ENCODE data around the gene KRTAP4-12. TPM values are rescaled to one million over a fixed set of nuclear protein-coding genes. Genes with fewer than 3 reads are reported as not detected.
"Not testable (repeated sequence)": the region's sequence is repeated elsewhere in the genome, so short reads cannot be mapped to it uniquely, and the experiment has no call there.

The KRTAP4-12 gene
- total RNA-seq, 1 donor from 2014 or later = not detected

DNA sequence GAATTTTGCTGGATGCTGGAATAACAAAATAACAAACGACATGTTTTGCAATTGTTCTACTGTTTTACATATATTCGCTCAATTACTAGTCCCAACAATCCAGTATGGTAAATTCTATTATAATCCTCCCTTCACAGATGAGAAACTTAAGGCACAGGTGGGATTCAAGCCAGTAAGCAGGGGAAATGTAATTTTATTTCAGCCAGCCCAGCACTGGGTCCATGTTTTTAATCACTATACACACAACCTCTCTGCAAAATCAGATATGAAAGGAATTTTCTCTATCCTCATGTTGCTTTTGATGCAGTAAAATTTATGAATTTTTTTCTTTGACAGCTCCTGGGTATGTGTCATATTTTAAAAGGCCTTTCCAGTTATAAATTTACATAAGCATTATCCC is 21.3 kb upstream of the KRTAP4-12 start:
- H3K27me3 ChIP-seq (ENCODE audit: control insufficient read depth, insufficient read depth, low read length) = no peaks in the 10 kb centered on the region
- no peak for TF ChIP-seq CTCF (IDR thresholded peaks at IDR 0.05; ENCODE audit: insufficient read depth, low read length, severe bottlenecking)
- H3K36me3 ChIP-seq (ENCODE audit: control insufficient read depth, insufficient read depth, low read length) = no peaks in the 10 kb centered on the region
- H3K4me3 ChIP-seq (ENCODE audit: low read depth, low read length) = no peak overlapping the region
- DNase-seq (ENCODE audit: low read depth) (no peak), FAIRE-seq (no peak)

GRCh38 chr17:41144846-41145245 is 20.9 kb upstream of the KRTAP4-12 start:
- no peak for TF ChIP-seq CTCF (IDR thresholded peaks at IDR 0.05; ENCODE audit: insufficient read depth, low read length, severe bottlenecking)
- no peaks in the 10 kb centered on the region for H3K36me3 ChIP-seq (ENCODE audit: control insufficient read depth, insufficient read depth, low read length)
- no peaks in the 10 kb centered on the region for H3K27me3 ChIP-seq (ENCODE audit: control insufficient read depth, insufficient read depth, low read length)
- H3K4me3 ChIP-seq (ENCODE audit: low read depth, low read length) = no peak overlapping the region
- FAIRE-seq (no peak), DNase-seq (ENCODE audit: low read depth) (no peak)

- H3K27me3 ChIP-seq (ENCODE audit: control insufficient read depth, insufficient read depth, low read length) = no peaks in the 10 kb centered on the region
- H3K36me3 ChIP-seq (ENCODE audit: control insufficient read depth, insufficient read depth, low read length) = no peaks in the 10 kb centered on the region
- TF ChIP-seq CTCF (IDR thresholded peaks at IDR 0.05; ENCODE audit: insufficient read depth, low read length, severe bottlenecking) = no peak
- no peak for FAIRE-seq
- no peak overlapping the region for H3K4me3 ChIP-seq (ENCODE audit: low read depth, low read length)
- DNase-seq (ENCODE audit: low read depth) = no peak
Observed at GRCh38 chr17:41141361-41141760, 17.4 kb upstream of the KRTAP4-12 start.

DNA sequence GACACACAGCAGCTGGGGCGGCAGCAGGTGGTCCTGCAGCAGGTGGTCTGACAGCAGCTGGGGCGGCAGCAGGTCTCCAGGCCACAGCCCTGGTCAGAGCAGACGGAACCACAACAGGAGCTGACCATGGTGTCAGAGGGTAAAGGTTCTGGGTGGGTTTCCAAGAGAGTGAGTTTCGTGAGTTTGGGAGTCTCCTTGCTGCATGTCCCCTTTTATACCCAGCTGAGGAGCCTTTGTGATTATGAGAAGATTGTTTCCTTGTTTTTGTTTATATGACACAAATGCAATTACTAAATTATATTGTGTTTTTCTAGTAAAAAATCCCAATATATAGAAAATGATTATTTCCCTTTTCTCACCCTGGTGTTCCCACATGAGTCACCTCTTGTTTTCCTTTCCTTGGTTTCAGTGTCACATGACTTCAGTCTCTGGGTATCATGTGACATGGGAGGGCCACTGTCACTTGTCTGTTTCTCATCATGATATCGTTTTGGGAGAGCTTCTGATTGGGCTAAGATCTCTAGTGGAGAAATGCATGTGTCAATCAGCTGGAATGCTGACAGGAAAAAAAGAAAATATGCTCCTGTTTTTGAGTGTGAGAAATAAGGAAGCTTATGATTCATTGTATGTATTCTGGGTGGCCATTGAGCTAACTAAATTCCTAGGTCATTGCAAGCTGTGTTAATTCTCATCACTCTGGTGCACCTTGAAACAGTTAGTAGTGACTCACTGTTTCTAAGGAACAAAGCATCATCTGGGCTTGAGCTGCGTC is 16.6 kb upstream of the KRTAP4-12 start, which contains the start of gene KRTAP4-6:
Gene KRTAP4-6, minus strand, starts transcription at position 185 of the 772 bp plus-strand sequence. Its CDS starts 57 bp downstream, at position 128.
- no peak within 1 kb of the TSS for H3K4me3 ChIP-seq (ENCODE audit: low read depth, low read length)
- DNase-seq (ENCODE audit: low read depth) (peak; percentile 98), FAIRE-seq (peak; percentile 88)
- TF ChIP-seq CTCF (IDR thresholded peaks at IDR 0.05; ENCODE audit: insufficient read depth, low read length, severe bottlenecking) = no peak
- H3K36me3 ChIP-seq (ENCODE audit: control insufficient read depth, insufficient read depth, low read length) = no peaks in the 10 kb centered on the region
- no peaks in the 10 kb centered on the region for H3K27me3 ChIP-seq (ENCODE audit: control insufficient read depth, insufficient read depth, low read length)

DNA sequence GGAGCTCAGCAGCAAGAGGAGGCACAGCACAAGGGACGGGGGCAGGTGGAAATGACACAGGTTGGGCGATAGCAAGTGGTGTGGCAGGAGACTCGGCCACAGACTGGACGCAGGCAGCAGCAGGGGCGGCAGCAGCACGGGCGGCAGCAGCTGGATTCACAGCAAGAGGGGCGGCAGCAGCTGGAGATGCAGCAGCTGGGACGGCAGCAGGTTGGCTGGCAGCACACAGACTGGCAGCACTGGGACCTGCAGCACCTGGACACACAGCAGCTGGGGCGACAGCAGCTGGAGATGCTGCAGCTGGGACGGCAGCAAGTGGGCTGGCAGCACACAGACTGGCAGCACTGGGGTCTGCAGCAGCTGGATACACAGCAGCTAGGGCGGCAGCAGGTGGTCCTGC is 15.9 kb upstream of the KRTAP4-12 start:
- DNase-seq (ENCODE audit: low read depth); H3K36me3 ChIP-seq (ENCODE audit: control insufficient read depth, insufficient read depth, low read length); H3K27me3 ChIP-seq (ENCODE audit: control insufficient read depth, insufficient read depth, low read length); H3K4me3 ChIP-seq (ENCODE audit: low read depth, low read length); FAIRE-seq: not testable (repeated sequence)

GRCh38 chr17:41133880-41134735 is 10.1 kb upstream of the KRTAP4-12 start:
- no peak for TF ChIP-seq CTCF (IDR thresholded peaks at IDR 0.05; ENCODE audit: insufficient read depth, low read length, severe bottlenecking)

More at GRCh38 chr17:41133880-41134735, 10.1 kb upstream of the KRTAP4-12 start:
- H3K36me3 ChIP-seq (ENCODE audit: control insufficient read depth, insufficient read depth, low read length) = no peaks in the 10 kb centered on the region
- FAIRE-seq = no peak
- H3K4me3 ChIP-seq (ENCODE audit: low read depth, low read length) = no peak overlapping the region
- H3K27me3 ChIP-seq (ENCODE audit: control insufficient read depth, insufficient read depth, low read length) = no peaks in the 10 kb centered on the region
- DNase-seq (ENCODE audit: low read depth) = peak; percentile 30
